Mesodermal cell (in vitro differentiated cells): ENCODE results near the gene ABCB9.

Experiments
- H3K27ac ChIP-seq: 2 replicates; pipeline ENCODE4 v1.7.0; 2013; ENCODE audit warnings: mild to moderate bottlenecking, low read depth, low read length, moderate library complexity; ENCODE audit not compliant: severe bottlenecking
- H3K36me3 ChIP-seq: 2 replicates; pipeline ENCODE4 v1.7.1; 2013; ENCODE audit warnings: mild to moderate bottlenecking, low read length, moderate library complexity; ENCODE audit not compliant: control insufficient read depth, insufficient read depth
- H3K4me1 ChIP-seq: one replicate; pipeline ENCODE4 v1.7.1; 2013; ENCODE audit warnings: mild to moderate bottlenecking, low read length; ENCODE audit not compliant: insufficient read depth, control insufficient read depth, poor library complexity, severe bottlenecking
- H3K4me3 ChIP-seq: 2 replicates; pipeline ENCODE4 v1.7.0; 2013; ENCODE audit warnings: low read length, control low read depth, mild to moderate bottlenecking; ENCODE audit not compliant: insufficient read depth, poor library complexity, severe bottlenecking; ENCODE audit errors: extremely low read depth
- H3K9me3 ChIP-seq: 2 replicates; pipeline ENCODE4 v1.7.1; 2013; ENCODE audit warnings: mild to moderate bottlenecking, low read length, moderate library complexity; ENCODE audit not compliant: control insufficient read depth
- WGBS, 2 experiments: methylation state at CpG; one replicate each; pipeline ENCODE4 v1.1.5; 2013; ENCODE audit warnings: missing lambda C conversion rate in 2 of 2; ENCODE audit not compliant: insufficient coverage in 2 of 2; 5-methylcytosine and 5-hydroxymethylcytosine counted together

The ABCB9 gene

DNA sequence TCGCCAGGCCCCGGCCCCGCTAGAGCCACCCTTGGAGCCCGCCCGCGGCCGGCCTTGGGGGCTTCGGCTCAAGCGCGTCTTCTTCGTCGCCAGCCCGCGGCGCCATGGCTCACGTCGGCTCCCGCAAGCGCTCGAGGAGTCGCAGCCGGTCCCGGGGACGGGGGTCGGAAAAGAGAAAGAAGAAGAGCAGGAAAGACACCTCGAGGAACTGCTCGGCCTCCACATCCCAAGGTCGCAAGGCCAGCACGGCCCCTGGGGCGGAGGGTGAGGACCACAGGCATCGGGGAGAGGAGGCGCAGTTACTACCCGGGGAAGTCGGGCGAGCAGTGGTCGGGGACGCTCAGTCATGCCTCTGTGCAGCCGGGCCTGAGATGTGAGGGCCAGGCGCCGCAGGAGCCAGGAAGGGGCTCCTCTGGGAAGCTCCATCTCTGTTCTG, 14.8 kb upstream of the ABCB9 start:
- no peaks in the 10 kb centered on the region for H3K9me3 ChIP-seq
- H3K36me3 ChIP-seq = peaks cover 54% of the 10 kb centered on the region
- WGBS, 2 experiments = 2% methylated on average over 32 to 38 of the region's 40 CpGs
- peak overlapping the region; percentile 86 for H3K4me3 ChIP-seq
- H3K27ac ChIP-seq = peak overlapping the region; percentile 90
- H3K4me1 ChIP-seq = peaks cover 41% of the 10 kb centered on the region

- Histone ChIP-seq H3K27ac (peak within 1 kb of the TSS; percentile 90), H3K4me3 (peak within 1 kb of the TSS; percentile 86), H3K36me3 (peaks cover 49% of the 10 kb centered on the region), H3K4me1 (peaks cover 45% of the 10 kb centered on the region), H3K9me3 (no peaks in the 10 kb centered on the region)
- 0 to 1% methylated on average over 47 to 76 of the region's 96 CpGs for WGBS, 2 experiments
Observed at GRCh38 chr12:122980183-122981035, 14.1 kb upstream of the ABCB9 start, which contains the start of gene ARL6IP4. TSS of gene ARL6IP4 (plus strand) at chr12:122980681. CDS start at chr12:122981140, 459 bp downstream.

DNA sequence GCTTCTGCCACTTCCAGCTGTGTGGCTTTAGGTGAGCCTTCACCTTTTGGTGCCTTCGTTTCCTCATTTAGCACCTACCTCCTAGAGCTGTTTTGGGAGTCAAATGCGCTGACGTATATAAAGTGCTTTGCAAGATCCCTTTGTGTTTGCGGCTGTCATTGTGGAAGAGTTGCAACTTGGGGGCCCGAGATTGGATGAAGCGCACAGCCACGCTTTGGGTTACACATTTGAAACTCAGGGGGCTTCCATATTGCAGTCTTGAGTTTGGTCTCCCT, 13.6 kb upstream of the ABCB9 start:
- Histone ChIP-seq H3K27ac (peak overlapping the region; percentile 90), H3K36me3 (peaks cover 49% of the 10 kb centered on the region), H3K9me3 (no peaks in the 10 kb centered on the region), H3K4me3 (peak overlapping the region; percentile 86), H3K4me1 (peaks cover 45% of the 10 kb centered on the region)
- WGBS, 2 experiments = 40% methylated on average over 7 of the region's 7 CpGs

- no peaks in the 10 kb centered on the region for H3K9me3 ChIP-seq
- 83 to 88% methylated on average over 26 to 27 of the region's 28 CpGs for WGBS, 2 experiments
- H3K27ac ChIP-seq = peak overlapping the region; percentile 90
- peak overlapping the region; percentile 86 for H3K4me3 ChIP-seq
- H3K4me1 ChIP-seq = peaks cover 44% of the 10 kb centered on the region
- H3K36me3 ChIP-seq = peaks cover 46% of the 10 kb centered on the region
Observed at GRCh38 chr12:122979001-122979907, 13.0 kb upstream of the ABCB9 start.

GRCh38 chr12:122978507-122978955, 12.3 kb upstream of the ABCB9 start:
- no peak overlapping the region for H3K27ac ChIP-seq
- no peak overlapping the region for H3K4me3 ChIP-seq
- H3K36me3 ChIP-seq = peaks cover 40% of the 10 kb centered on the region
- WGBS, 2 experiments = 89 to 95% methylated on average over 20 to 21 of the region's 21 CpGs
- H3K4me1 ChIP-seq = peaks cover 36% of the 10 kb centered on the region
- no peaks in the 10 kb centered on the region for H3K9me3 ChIP-seq

DNA sequence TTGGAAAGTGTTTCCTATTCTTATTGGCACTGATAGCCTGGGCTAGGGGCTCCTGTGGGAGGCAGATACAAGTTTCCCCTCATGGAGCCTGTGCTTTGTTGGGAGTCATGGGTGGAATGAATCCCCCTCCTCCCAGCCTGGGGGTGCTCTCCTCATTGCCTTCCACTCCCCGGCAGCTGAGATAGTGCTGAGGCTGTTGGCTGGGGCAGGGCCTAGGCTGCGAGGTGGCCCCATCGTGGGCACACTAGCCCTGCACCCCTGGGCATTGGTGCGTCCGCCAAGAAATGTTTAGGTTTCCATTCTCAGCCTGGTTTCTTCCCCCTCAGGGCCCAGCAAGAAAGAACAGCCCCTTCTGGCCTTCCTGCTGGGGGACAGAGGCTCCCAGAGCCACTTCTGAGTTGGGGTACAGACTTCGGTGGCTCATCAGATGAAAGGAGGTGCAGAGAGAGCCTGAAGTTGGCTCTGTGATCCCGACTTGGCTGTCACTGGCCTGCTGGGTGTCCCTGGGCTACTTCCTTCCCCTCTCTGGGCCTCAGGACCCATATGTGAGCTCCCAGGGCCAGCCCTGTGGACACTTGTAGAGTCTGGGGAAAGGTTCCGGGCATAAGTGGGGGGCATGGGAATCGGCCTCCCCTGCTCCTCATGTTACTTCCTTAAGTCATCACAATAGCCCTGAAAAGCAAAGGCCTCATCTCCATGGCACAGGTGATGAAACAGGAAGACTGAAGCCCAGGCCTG, 11.6 kb upstream of the ABCB9 start:
- Histone ChIP-seq H3K27ac (no peak overlapping the region), H3K36me3 (peaks cover 40% of the 10 kb centered on the region), H3K9me3 (no peaks in the 10 kb centered on the region), H3K4me3 (no peak overlapping the region), H3K4me1 (peaks cover 32% of the 10 kb centered on the region)
- WGBS, 2 experiments = 98 to 99% methylated on average over 5 to 6 of the region's 9 CpGs

DNA sequence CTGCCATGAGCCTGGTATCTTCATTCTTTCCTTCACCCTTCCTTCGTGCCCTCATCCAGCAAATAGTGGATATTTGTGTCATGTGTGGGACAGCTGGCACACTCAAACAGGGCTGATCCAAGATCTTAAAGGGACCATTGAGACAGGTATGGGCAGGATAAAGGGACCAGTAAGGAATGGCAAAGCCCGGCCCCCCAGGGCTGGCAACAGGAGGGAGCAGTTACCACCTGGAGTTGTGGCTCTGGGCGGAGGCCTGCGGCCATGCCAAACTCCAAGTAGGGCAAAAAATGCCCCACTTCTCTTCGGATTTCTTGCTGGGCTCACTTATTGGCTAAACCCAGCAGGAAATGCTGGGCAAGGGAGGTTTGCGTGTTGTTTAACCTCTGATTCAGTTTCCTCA, 10.9 kb upstream of the ABCB9 start:
- H3K36me3 ChIP-seq = peaks cover 33% of the 10 kb centered on the region
- H3K4me3 ChIP-seq = no peak overlapping the region
- peaks cover 25% of the 10 kb centered on the region for H3K4me1 ChIP-seq
- WGBS, 2 experiments = 90 to 92% methylated on average over 5 of the region's 6 CpGs
- no peak overlapping the region for H3K27ac ChIP-seq
- H3K9me3 ChIP-seq = no peaks in the 10 kb centered on the region

GRCh38 chr12:122976648-122976975, 10.3 kb upstream of the ABCB9 start:
- Histone ChIP-seq H3K9me3 (no peaks in the 10 kb centered on the region), H3K36me3 (peaks cover 28% of the 10 kb centered on the region), H3K27ac (no peak overlapping the region), H3K4me1 (peaks cover 19% of the 10 kb centered on the region), H3K4me3 (no peak overlapping the region)
- 96 to 97% methylated on average over 11 to 15 of the region's 15 CpGs for WGBS, 2 experiments

DNA sequence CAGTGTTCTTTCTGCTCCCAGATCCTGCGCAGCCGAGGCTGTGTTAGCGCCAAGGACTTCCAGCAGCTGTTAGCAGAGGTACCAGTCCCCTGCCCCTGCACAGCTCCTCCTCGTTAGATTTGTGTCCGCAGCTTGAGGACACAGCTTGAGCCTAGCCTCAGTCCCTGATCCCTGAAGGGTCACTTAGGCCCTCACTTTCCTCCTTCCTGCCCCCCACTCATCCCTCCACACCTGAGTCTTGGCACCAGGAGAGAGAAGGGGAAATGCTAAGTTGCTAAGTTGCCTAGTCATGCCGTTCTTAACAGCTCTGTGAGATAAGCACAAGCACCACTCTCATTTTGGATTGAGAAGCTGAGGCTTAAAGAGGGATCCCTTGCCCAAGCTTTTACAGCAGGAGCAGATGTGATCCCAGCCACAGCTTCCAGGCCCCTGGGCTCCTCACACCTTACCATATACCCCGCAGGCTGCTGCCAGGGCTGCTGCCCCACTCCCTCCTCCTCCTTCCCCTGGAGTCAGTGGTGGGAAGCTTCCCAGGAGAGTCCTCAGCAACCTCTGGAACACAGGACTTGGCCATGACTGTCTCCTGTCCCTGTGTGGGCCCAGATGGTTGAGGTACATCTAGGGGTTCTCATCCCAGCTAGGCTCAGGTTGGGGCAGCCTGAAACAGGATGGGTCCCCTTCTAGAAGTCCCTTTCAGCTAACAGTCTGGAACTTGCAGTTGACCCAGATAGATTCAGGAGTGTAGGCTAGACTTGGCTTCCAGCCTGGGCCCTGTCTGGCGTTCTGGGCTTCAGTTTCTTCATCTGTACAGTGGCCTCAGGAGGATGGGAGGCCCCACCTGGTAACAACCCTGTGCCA, 9.8 kb upstream of the ABCB9 start:
- Histone ChIP-seq H3K4me1 (peaks cover 18% of the 10 kb centered on the region), H3K9me3 (no peaks in the 10 kb centered on the region), H3K27ac (no peak overlapping the region), H3K4me3 (peak overlapping the region; percentile 97), H3K36me3 (peaks cover 27% of the 10 kb centered on the region)
- WGBS, 2 experiments = 4 to 21% methylated on average over 5 to 7 of the region's 8 CpGs
